A549 (cell line): ENCODE results near the gene CIITA. TPM values are rescaled to one million over a fixed set of nuclear protein-coding genes. Genes with fewer than 3 reads are reported as not detected.
"Not testable (repeated sequence)": the region's sequence is repeated elsewhere in the genome, so short reads cannot be mapped to it uniquely, and the experiment has no call there.

ENCODE experiments used
- ATAC-seq, 2 experiments: fragments of 200-7000 bp in 1 of 2; fragments of >200 bp in 1 of 2; cut with Nextera tagmentation in 1 of 2; cut with Tn5 transposase in 1 of 2; 3 replicates each; pipeline versions ENCODE4 v1.8.0 to v1.9.1; 2018 to 2020; ENCODE audit warnings: mild to moderate bottlenecking in 1 of 2, moderate library complexity in 1 of 2
- CTCF ChIA-PET: fragments of 300-600 bp; sonication (Branson Sonifier 250); formaldehyde crosslinking; extraction: SDS; loops from one replicate; lab custom pipeline; 2021; ENCODE audit warnings: antibody characterized with exemption, inconsistent platforms; lab: Yijun Ruan, JAX
- POLR2A ChIA-PET: fragments of 350-600 bp; formaldehyde crosslinking; extraction: SDS; loops from one replicate; lab custom pipeline; 2021; ENCODE audit warnings: antibody characterized with exemption, inconsistent platforms; lab: Yijun Ruan, JAX
- DNase-seq, 2 experiments: peaks; one replicate each; pipeline versions ENCODE4 v3.0.0 to v3.0.0-alpha.2; 2011 to 2016; ENCODE audit warnings: low read depth in 1 of 2, low spot score in 1 of 2
- FAIRE-seq: peaks from 2 replicates; lab custom pipeline; 2011; peaks lifted over from hg19 to GRCh38; lab: Jason Lieb, UNC
- H3K27ac ChIP-seq, 2 experiments: fragments of >200 bp; sonication (Bioruptor Twin); formaldehyde crosslinking; 3 replicates each; pipeline ENCODE4 v1.5.1; 2016 to 2017
- H3K4me1 ChIP-seq: fragments of >200 bp; sonication (Bioruptor Twin); formaldehyde crosslinking; 3 replicates; pipeline ENCODE4 v1.6.1; 2016
- H3K4me2 ChIP-seq: fragments of >200 bp; sonication (Bioruptor Twin); formaldehyde crosslinking; 3 replicates; pipeline ENCODE4 v1.6.1; 2016
- H3K4me3 ChIP-seq: fragments of >200 bp; sonication (Bioruptor Twin); formaldehyde crosslinking; 3 replicates; pipeline ENCODE4 v1.5.1; 2016
- H3K9me3 ChIP-seq: fragments of >200 bp; sonication (Bioruptor Twin); formaldehyde crosslinking; 3 replicates; pipeline ENCODE4 v1.6.1; 2016
- BCL3 ChIP-seq: fragments of >200 bp; sonication (Bioruptor Twin); formaldehyde crosslinking; IDR thresholded peaks from 3 replicates; pipeline ENCODE4 v1.6.1; 2016
- CHD2 ChIP-seq: fragments of 150-350 bp; IDR thresholded peaks from 2 replicates; pipeline ENCODE4 v1.6.1; 2014; ENCODE audit warnings: low read length; ENCODE audit not compliant: partially characterized antibody
- ELK1 ChIP-seq: fragments of 150-350 bp; IDR thresholded peaks from 2 replicates; pipeline ENCODE4 v1.6.1; 2014; ENCODE audit warnings: low read depth, mild to moderate bottlenecking, low read length
- FOSL2 ChIP-seq, 2 experiments: fragments of 450-650 bp in 1 of 2; fragments of >200 bp in 1 of 2; sonication (Bioruptor Twin) in 1 of 2; formaldehyde crosslinking; IDR thresholded peaks; 2 replicates each; pipeline versions ENCODE4 v1.5.0 to v1.6.1; 2016 to 2020; ENCODE audit warnings: mild to moderate bottlenecking in 1 of 2, moderate library complexity in 1 of 2
- FOXS1 ChIP-seq: fragments of 250-450 bp; sonication (Bioruptor Pico); IDR thresholded peaks from 2 replicates; pipeline ENCODE4 v1.5.0; 2020; ENCODE audit warnings: mild to moderate bottlenecking, moderate library complexity
- GATA3 ChIP-seq: IDR thresholded peaks from 2 replicates; pipeline ENCODE4 v1.6.1; 2012; ENCODE audit warnings: borderline replicate concordance
- HES2 ChIP-seq: fragments of >200 bp; sonication (Bioruptor Twin); formaldehyde crosslinking; IDR thresholded peaks from 2 replicates; pipeline ENCODE4 v1.6.1; 2016
- HOXB13 ChIP-seq: fragments of 250-450 bp; sonication (Bioruptor Pico); IDR thresholded peaks from 2 replicates; pipeline ENCODE4 v1.5.0; 2020; ENCODE audit warnings: low read depth, mild to moderate bottlenecking, moderate library complexity
- JUN ChIP-seq, 2 experiments: fragments of >200 bp; sonication (Bioruptor Twin); formaldehyde crosslinking; IDR thresholded peaks; 2 replicates in 1 of 2; 3 replicates in 1 of 2; pipeline ENCODE4 v1.6.1; 2016 to 2017
- JUNB ChIP-seq: fragments of >200 bp; sonication (Bioruptor Twin); formaldehyde crosslinking; IDR thresholded peaks from 2 replicates; pipeline ENCODE4 v1.6.1; 2016
- KDM1A ChIP-seq: fragments of 200-600 bp; sonication (generic); IDR thresholded peaks from 2 replicates; pipeline ENCODE4 v1.6.1; 2016; ENCODE audit warnings: low read depth, mild to moderate bottlenecking
- KDM5A ChIP-seq: fragments of 200-600 bp; sonication (generic); IDR thresholded peaks from 2 replicates; pipeline ENCODE4 v1.6.1; 2016; ENCODE audit warnings: antibody characterized with exemption, mild to moderate bottlenecking
- MAX ChIP-seq: IDR thresholded peaks from 2 replicates; pipeline ENCODE4 v1.6.1; 2012
- NR3C1 ChIP-seq: fragments of >200 bp; sonication (Bioruptor Twin); formaldehyde crosslinking; IDR thresholded peaks from 3 replicates; pipeline ENCODE4 v1.6.1; 2017
- PHF8 ChIP-seq: fragments of 200-600 bp; sonication (generic); IDR thresholded peaks from 2 replicates; pipeline ENCODE4 v1.6.1; 2016; ENCODE audit warnings: low read depth, mild to moderate bottlenecking, antibody characterized with exemption, moderate library complexity, borderline replicate concordance
- POLR2A ChIP-seq: IDR thresholded peaks from 2 replicates; pipeline ENCODE4 v1.6.1; 2012; ENCODE audit warnings: mild to moderate bottlenecking, low read length
- RARB ChIP-seq: fragments of 250-450 bp; sonication (Bioruptor Pico); IDR thresholded peaks from 2 replicates; pipeline ENCODE4 v1.8.0; 2021; ENCODE audit warnings: mild to moderate bottlenecking, moderate library complexity
- RFX5 ChIP-seq: fragments of 450-650 bp; IDR thresholded peaks from 2 replicates; pipeline ENCODE4 v1.7.1; 2014; ENCODE audit warnings: antibody characterized with exemption, mild to moderate bottlenecking, moderate library complexity
- RNF2 ChIP-seq: fragments of 200-600 bp; sonication (generic); IDR thresholded peaks from 2 replicates; pipeline ENCODE4 v1.6.1; 2016; ENCODE audit warnings: low read depth, mild to moderate bottlenecking, antibody characterized with exemption, moderate library complexity, borderline replicate concordance
- SREBF2 ChIP-seq: fragments of 450-650 bp; IDR thresholded peaks from 2 replicates; pipeline ENCODE4 v1.6.1; 2014; ENCODE audit warnings: mild to moderate bottlenecking, moderate library complexity
- ZC3H11A ChIP-seq: fragments of 450-650 bp; IDR thresholded peaks from 2 replicates; pipeline ENCODE4 v1.6.1; 2014; ENCODE audit warnings: antibody characterized with exemption, mild to moderate bottlenecking
- ZSCAN20 ChIP-seq: fragments of 250-450 bp; sonication (Bioruptor Pico); IDR thresholded peaks from 2 replicates; pipeline ENCODE4 v1.8.0; 2022; ENCODE audit warnings: mild to moderate bottlenecking, moderate library complexity
- whole genome bisulfite sequencing: methylation state at CpG from one replicate; pipeline ENCODE4 v1.1.6; 2017; ENCODE audit errors: missing lambda C conversion rate; 5-methylcytosine and 5-hydroxymethylcytosine counted together
- polyA plus RNA-seq, 4 experiments: library from polyadenylated mRNA; depleted of rRNA in 3 of 4; stranded (reverse); fragments of >200 nt; fragmentation: RNase III in 1 of 4; extraction: RNeasy Plus Mini Kit Qiagen cat#74134 plus additional on column Dnase treatment in 1 of 4; gene quantifications; 2 replicates in 3 of 4; 3 replicates in 1 of 4; pipeline ENCODE4 v1.2.3, GENCODE V29; 2011 to 2017

Gene CIITA
- polyA plus RNA-seq, 2 of the 4 experiments (the other 2 are of a cell fraction) = 0.06 TPM; not detected in 1

GRCh38 chr16:10941127-10941933 lies 64.3 kb downstream of the CIITA start:
- H3K27ac ChIP-seq = peak overlapping the region; percentile 66 to 91
- ChIA-PET CTCF (interaction anchor here (0.6 to 3.7 kb wide), 5 partner anchors 12 to 30 kb away, joined by 3 to 11 read pairs (median 3); no protein-coding TSS in a partner anchor), POLR2A (interaction anchor here (0.6 to 1.8 kb wide), 3 partner anchors 23 to 315 kb away, joined by 3 to 9 read pairs (median 3); partner anchors contain the start of genes NUBP1 and SOCS1)
- FAIRE-seq (no peak), ATAC-seq (peak; percentile 1 to 16; a peak in 4 of 6 replicates)
- H3K4me3 ChIP-seq = peak overlapping the region; percentile 87
- no peaks in the 10 kb centered on the region for H3K9me3 ChIP-seq
- peaks cover 32% of the 10 kb centered on the region for H3K4me1 ChIP-seq
- 19% methylated on average over 14 of the region's 36 CpGs for WGBS
- H3K4me2 ChIP-seq = peak overlapping the region; percentile 90
- TF ChIP-seq HES2 (no peak), MAX (0 out of 2 replicates have a peak, but pooled peaks have one; percentile 45)
- TF ChIP-seq, all 56 proteins: peak for 1
- no peak for DNase-seq

GRCh38 chr16:10941935-10942351 lies 64.9 kb downstream of the CIITA start:
- CTCF ChIA-PET = interaction anchor here (0.6 to 3.7 kb wide), 5 partner anchors 12 to 79 kb away, joined by 3 to 11 read pairs (median 3); no protein-coding TSS in a partner anchor
- not testable (repeated sequence) for H3K9me3 ChIP-seq, DNase-seq
- ATAC-seq = peak; percentile 17 to 45; a peak in 5 of 6 replicates
- WGBS = no CpG with 5 or more reads among the region's 52 CpGs
- Histone ChIP-seq H3K4me1 (peaks cover 32% of the 10 kb centered on the region), H3K4me2 (peak overlapping the region; percentile 90)
- TF ChIP-seq PHF8 = peak; percentile 63; the same call in 1 of the 2 replicates
- TF ChIP-seq, all 56 proteins: peak for 1; not testable (repeated sequence) for 55
- not testable (repeated sequence) for FAIRE-seq
- peak overlapping the region; percentile 66 to 91 for H3K27ac ChIP-seq
- H3K4me3 ChIP-seq = peak overlapping the region; percentile 87
- POLR2A ChIA-PET = interaction anchor here (1.0 to 1.8 kb wide), 4 partner anchors 10 to 314 kb away, joined by 3 to 9 read pairs (median 4); partner anchors contain the start of genes NUBP1 and SOCS1

- FAIRE-seq (no peak), DNase-seq (peak; percentile 87 to 98), ATAC-seq (peak; percentile 77 to 88)
- peak within 1 kb of the TSS; percentile 90 for H3K4me2 ChIP-seq
- no peaks in the 10 kb centered on the region for H3K9me3 ChIP-seq
- TF ChIP-seq POLR2A (peak; percentile 68), RNF2 (no peak), RFX5 (no peak), ZC3H11A (no peak), PHF8 (0 out of 2 replicates have a peak, but pooled peaks have one; percentile 4), BCL3 (peak; percentile 50; the same call in 1 of the 3 replicates), GATA3 (no peak), NR3C1 (no peak), JUN (IDR thresholded peaks at IDR 0.05) (peak in 1 of 2 experiments; percentile 64; a peak in 2 of 5 replicates)
- POLR2A ChIA-PET = interaction anchor here (1.0 to 1.8 kb wide), 4 partner anchors 10 to 314 kb away, joined by 3 to 9 read pairs (median 4); partner anchors contain the start of genes NUBP1 and SOCS1
- peak within 1 kb of the TSS; percentile 87 for H3K4me3 ChIP-seq
- 6% methylated on average over 24 of the region's 55 CpGs for WGBS
- CTCF ChIA-PET = interaction anchor here (0.6 to 2.7 kb wide), 4 partner anchors 11 to 80 kb away, joined by 3 to 10 read pairs (median 3); no protein-coding TSS in a partner anchor
- peak within 1 kb of the TSS; percentile 66 to 91 for H3K27ac ChIP-seq
- H3K4me1 ChIP-seq = peaks cover 32% of the 10 kb centered on the region
Observed at GRCh38 chr16:10942352-10943063, 65.5 kb downstream of the CIITA start, which contains the start of gene DEXI. Gene DEXI, minus strand, starts transcription at chr16:10942468. Its CDS starts 463 bp downstream, at chr16:10942005.

GRCh38 chr16:10943064-10943353 lies 66.0 kb downstream of the CIITA start:
- FAIRE-seq = no peak
- POLR2A ChIA-PET = interaction anchor here (0.5 kb wide), 1 partner anchor 199 kb away, joined by 3 read pairs; the partner anchor contains the start of gene NUBP1
- Histone ChIP-seq H3K4me3 (peak overlapping the region; percentile 87), H3K4me1 (peaks cover 32% of the 10 kb centered on the region), H3K4me2 (peak overlapping the region; percentile 68), H3K27ac (peak overlapping the region; percentile 66 to 91; a peak in 5 of 6 replicates), H3K9me3 (no peaks in the 10 kb centered on the region)
- WGBS = 71% methylated on average over 7 of the region's 7 CpGs
- ATAC-seq = no peak
- TF ChIP-seq POLR2A (no peak), RARB (CRISPR knock-in tag) (no peak), ZSCAN20 (CRISPR knock-in tag) (no peak), FOXS1 (no peak), HES2 (no peak), SREBF2 (no peak), NR3C1 (no peak), HOXB13 (CRISPR knock-in tag) (no peak), KDM1A (no peak), ZC3H11A (no peak), CHD2 (no peak), JUNB (no peak), ELK1 (no peak), FOSL2 (IDR thresholded peaks at IDR 0.05) (no peak), FOSL2 (CRISPR knock-in tag; IDR thresholded peaks at IDR 0.05) (no peak), KDM5A (no peak)
- DNase-seq = no peak
- CTCF ChIA-PET = no interaction called here
